Psoas muscle (tissue), 8 donors: ENCODE measurements around the gene ACBD4. TPM values are rescaled to one million over a fixed set of nuclear protein-coding genes. Genes with fewer than 3 reads are reported as not detected.

ENCODE experiments used
- ATAC-seq, 4 donors: fragments of 200-7000 bp; cut with Tn5 transposase; one replicate each; pipeline ENCODE4 v1.9.1; 2020; ENCODE audit warnings: moderate library complexity in 3 of 4, mild to moderate bottlenecking in 2 of 4
- DNase-seq, 2 donors: peaks; one replicate each; pipeline ENCODE4 v3.0.0-alpha.2; 2020
- H3K27ac ChIP-seq: fragments of 200-600 bp; one replicate; pipeline ENCODE4 v1.8.0; 2022
- H3K27me3 ChIP-seq, 3 donors: fragments of 200-600 bp in 1 of 3; one replicate each; pipeline versions ENCODE4 v1.6.1 to v1.8.0; 2013 to 2022; ENCODE audit warnings: low read length in 2 of 3, mild to moderate bottlenecking in 2 of 3, moderate library complexity in 1 of 3; ENCODE audit not compliant: insufficient read depth in 3 of 3
- H3K36me3 ChIP-seq, 2 donors: fragments of 200-600 bp in 1 of 2; one replicate each; pipeline versions ENCODE4 v1.6.1 to v1.8.0; 2013 to 2022; ENCODE audit warnings: low read depth in 1 of 2, mild to moderate bottlenecking in 1 of 2, moderate library complexity in 1 of 2; ENCODE audit not compliant: insufficient read depth in 1 of 2
- H3K4me1 ChIP-seq: fragments of 200-600 bp; one replicate; pipeline ENCODE4 v1.8.0; 2022
- H3K4me3 ChIP-seq: fragments of 200-600 bp; one replicate; pipeline ENCODE4 v1.8.0; 2022; ENCODE audit warnings: mild to moderate bottlenecking
- H3K9me3 ChIP-seq: fragments of 200-600 bp; one replicate; pipeline ENCODE4 v1.8.0; 2022
- WGBS, 3 donors: extraction: QIAGEN DNeasy Blood & Tissue Kit; methylation state at CpG; one replicate each; pipeline versions ENCODE4 v1.1.6 to v1.1.7; 2013; 5-methylcytosine and 5-hydroxymethylcytosine counted together
- intact Hi-C, 2 donors: fragments of 100-400 bp; cut with DNase I; formaldehyde crosslinking; loops; one replicate each; pipeline versions ENCODE4 v1.11.0 to v1.14.2; 2022
- polyA plus RNA-seq, 3 donors: library from polyadenylated mRNA; stranded (reverse); fragments of 200-250 nt; gene quantifications; one replicate each; pipeline ENCODE4 v1.2.3, GENCODE V29; 2013
- total RNA-seq, 4 donors: library from RNA; stranded (reverse); fragmentation: NEBNext Ultra II Directional in 2 of 4; extraction: Animal tissue kit (Norgen Biotek cat#: 25700) in 2 of 4; gene quantifications; one replicate each; pipeline versions ENCODE4 v1.2.1 to v1.2.4, GENCODE V29; 2021 to 2023
- TF ChIP-seq, protein P1 (sequence below): fragments of 200-600 bp; IDR thresholded peaks from one replicate; pipeline ENCODE4 v1.8.0; 2022; ENCODE audit warnings: antibody characterized with exemption
- donor health status: healthy with polysubstance abuse.
- donor health status: DM: no; HTN: no; CAD: no; lungs with moderate emphysema.
- donor health status: Bipolar disorder and iron deficiency.
- donor health status: healthy.
- donor health status: DM: yes; HTN: yes; CAD: no.
- donor health status: DM: no; HTN: no; CAD: no.
- donor health status: DM: no; HTN: no; CAD: no.
- donor health status: DM: yes; HTN: yes; CAD: no.

Gene ACBD4
- total and polyA plus RNA-seq, 7 donors: 2.7 to 8.2 (median 4.4) TPM

DNA sequence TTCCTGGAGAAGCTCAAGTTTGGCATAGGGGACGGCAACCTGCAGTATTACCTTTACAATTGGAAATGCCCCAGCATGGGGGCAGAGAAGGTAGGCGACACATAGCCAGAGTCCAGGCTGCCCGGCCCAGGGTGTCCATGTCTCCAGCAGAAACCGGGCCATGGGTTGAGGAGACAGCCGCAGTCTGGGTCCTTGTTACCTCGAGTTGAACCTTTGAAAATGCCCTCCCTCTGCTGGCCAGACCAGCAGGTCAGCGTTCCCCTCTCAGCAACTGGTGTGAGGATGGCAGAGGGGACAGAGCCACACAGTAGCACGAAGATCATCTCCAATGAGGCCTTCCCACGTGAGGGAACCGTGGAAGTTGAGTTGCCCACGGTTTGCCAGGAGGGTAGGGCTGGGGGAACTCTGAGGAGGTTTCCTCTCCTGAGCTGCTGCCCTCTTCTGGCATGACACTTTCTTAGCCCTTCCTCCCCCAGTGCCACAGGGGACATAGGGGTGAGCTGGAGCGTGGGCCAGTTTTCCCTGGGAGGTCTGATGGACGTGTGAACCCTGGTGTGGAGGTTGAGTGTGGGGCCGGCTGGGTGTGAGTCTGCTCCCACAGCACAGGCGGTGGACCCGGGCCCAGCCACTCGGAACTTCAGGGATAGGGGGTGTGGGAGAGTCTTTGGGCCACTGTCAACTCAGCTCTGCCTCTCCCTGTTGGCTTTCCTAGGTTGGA lies 30.4 kb upstream of the ACBD4 start:
- peak overlapping the region; percentile 27 for H3K27ac ChIP-seq
- H3K4me1 ChIP-seq: peaks cover 34% of the 10 kb centered on the region

DNA sequence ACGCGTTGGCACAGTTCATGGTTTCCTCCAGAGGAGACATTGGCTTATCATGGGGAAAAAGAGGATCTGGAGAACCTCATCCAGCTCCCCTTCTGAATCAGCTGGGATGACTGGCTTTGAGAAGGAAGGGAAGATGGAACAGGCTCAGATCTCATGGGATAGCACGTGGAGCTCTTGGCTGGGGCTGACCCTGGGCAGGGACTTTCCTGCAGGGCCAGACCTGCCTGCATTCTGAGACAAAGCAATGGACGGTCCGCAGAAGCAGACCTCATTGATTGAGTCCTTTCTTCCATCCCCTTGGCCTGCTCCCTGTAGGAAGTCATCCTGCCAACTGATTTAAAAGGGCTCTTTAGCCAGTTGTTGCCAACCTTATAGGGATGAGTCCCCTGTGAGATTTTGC lies 29.4 kb upstream of the ACBD4 start:
- H3K4me1 ChIP-seq: peaks cover 44% of the 10 kb centered on the region
- intact Hi-C loops: no loop called here
- H3K27me3 ChIP-seq: no peaks in the 10 kb centered on the region
- H3K36me3 ChIP-seq: peaks cover 19 to 82% of the 10 kb centered on the region in 2 donors
- 37 to 58% (median 41%) methylated on average over 5 of the region's 5 CpGs for WGBS, 3 donors
- H3K9me3 ChIP-seq: no peaks in the 10 kb centered on the region
- ATAC-seq (peak in 1 of 4 donors; percentile 34), DNase-seq (no peak)
- H3K4me3 ChIP-seq: no peak overlapping the region
- peak overlapping the region; percentile 51 for H3K27ac ChIP-seq
- TF ChIP-seq, protein P1, sequence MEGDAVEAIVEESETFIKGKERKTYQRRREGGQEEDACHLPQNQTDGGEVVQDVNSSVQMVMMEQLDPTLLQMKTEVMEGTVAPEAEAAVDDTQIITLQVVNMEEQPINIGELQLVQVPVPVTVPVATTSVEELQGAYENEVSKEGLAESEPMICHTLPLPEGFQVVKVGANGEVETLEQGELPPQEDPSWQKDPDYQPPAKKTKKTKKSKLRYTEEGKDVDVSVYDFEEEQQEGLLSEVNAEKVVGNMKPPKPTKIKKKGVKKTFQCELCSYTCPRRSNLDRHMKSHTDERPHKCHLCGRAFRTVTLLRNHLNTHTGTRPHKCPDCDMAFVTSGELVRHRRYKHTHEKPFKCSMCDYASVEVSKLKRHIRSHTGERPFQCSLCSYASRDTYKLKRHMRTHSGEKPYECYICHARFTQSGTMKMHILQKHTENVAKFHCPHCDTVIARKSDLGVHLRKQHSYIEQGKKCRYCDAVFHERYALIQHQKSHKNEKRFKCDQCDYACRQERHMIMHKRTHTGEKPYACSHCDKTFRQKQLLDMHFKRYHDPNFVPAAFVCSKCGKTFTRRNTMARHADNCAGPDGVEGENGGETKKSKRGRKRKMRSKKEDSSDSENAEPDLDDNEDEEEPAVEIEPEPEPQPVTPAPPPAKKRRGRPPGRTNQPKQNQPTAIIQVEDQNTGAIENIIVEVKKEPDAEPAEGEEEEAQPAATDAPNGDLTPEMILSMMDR: no peak

More for the DNA sequence above, 30.4 kb upstream of the ACBD4 start:
- peak; percentile 4 to 13 (median 8) for ATAC-seq
- Histone ChIP-seq H3K36me3 (peaks cover 19 to 92% of the 10 kb centered on the region in 2 donors), H3K9me3 (no peaks in the 10 kb centered on the region), H3K27me3 (no peaks in the 10 kb centered on the region), H3K4me3 (no peak overlapping the region)
- DNase-seq: no peak
- intact Hi-C loops: no loop called here
- 45 to 66% (median 48%) methylated on average over 17 of the region's 17 CpGs for WGBS, 3 donors
- TF ChIP-seq, protein P1: no peak

DNA sequence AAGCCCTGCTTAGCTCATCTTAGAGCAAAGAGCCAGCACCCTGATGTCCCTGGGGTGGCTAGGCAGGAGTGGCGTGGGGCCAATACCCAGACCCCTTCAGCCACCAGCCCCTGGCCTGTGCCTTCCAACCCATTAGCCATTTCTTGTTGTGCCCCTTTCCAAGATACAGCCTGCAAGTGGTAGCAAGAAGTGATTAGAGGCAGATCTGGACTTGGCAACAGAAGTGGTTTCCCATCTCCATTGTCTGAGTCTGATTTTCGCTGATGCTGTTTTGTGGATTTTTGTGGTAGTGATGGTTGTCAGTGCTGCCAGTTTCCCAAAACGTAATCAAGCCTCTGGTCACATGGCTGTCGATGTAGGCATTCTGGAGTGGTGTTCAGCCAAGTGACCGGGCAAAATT lies 28.9 kb upstream of the ACBD4 start:
- Histone ChIP-seq H3K4me3 (no peak overlapping the region), H3K9me3 (no peaks in the 10 kb centered on the region), H3K4me1 (peaks cover 48% of the 10 kb centered on the region), H3K36me3 (peaks cover 19 to 77% of the 10 kb centered on the region in 2 donors), H3K27me3 (no peaks in the 10 kb centered on the region), H3K27ac (peak overlapping the region; percentile 51)
- 45 to 64% (median 63%) methylated on average over 5 of the region's 5 CpGs for WGBS, 3 donors
- intact Hi-C loops: no loop called here
- no peak for ATAC-seq
- DNase-seq: no peak
- TF ChIP-seq, protein P1: no peak

DNA sequence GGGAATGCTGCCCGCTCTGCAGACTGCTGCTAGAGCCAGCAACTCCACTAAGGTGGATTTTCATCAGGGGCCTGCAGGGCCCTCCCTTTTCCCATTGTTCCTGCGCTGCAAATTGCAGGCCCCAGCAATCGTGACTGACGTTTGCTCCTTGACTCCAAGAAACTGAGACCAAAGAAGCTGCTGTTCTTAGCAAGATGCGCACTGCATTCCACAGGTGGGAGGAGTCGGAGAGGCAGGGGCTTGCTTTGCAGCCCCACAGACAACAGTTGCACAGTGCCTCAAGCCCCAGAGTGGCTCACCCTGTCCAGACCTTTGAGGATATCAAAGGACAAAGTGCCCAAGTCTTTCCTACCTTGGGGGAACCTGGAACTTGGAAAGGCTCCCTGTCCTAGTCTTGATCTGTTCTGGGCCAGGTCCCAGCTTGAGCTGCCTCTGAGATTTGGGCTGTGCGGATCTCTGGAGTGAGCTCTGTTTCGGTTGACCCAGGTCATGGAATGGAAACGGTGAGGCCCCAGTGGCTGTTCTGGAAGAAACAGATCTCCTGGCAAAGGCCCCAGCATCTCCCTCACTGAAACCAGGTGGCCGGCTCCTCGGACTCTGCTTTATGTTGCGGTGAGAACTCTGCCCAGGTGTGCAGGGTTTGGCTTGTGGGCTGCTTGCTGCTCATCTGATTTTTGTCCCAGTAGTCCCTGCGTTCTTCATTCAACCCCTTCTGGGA lies 28.0 kb upstream of the ACBD4 start:
- H3K4me1 ChIP-seq: peaks cover 55% of the 10 kb centered on the region
- peak overlapping the region; percentile 16 for H3K27ac ChIP-seq

More for the DNA sequence above, 28.0 kb upstream of the ACBD4 start:
- Histone ChIP-seq H3K27me3 (no peaks in the 10 kb centered on the region), H3K9me3 (no peaks in the 10 kb centered on the region), H3K36me3 (peaks cover 19 to 72% of the 10 kb centered on the region in 2 donors), H3K4me3 (no peak overlapping the region)
- ATAC-seq: no peak
- no peak for DNase-seq
- TF ChIP-seq, protein P1: no peak
- intact Hi-C loops: no loop called here
- WGBS, 3 donors: 32 to 65% (median 40%) methylated on average over 13 of the region's 13 CpGs
